Nephron progenitor cell (in vitro differentiated cells): ENCODE data around the gene CNIH2.

Experiments used
- DNase-seq: peaks from one replicate; pipeline ENCODE4 v3.0.0; 2021
- H3K27ac Mint-ChIP-seq: 2 replicates; pipeline ENCODE4 v1.8.0; 2021; ENCODE audit warnings: mild to moderate bottlenecking, moderate library complexity, mixed read lengths
- H3K27me3 Mint-ChIP-seq: 2 replicates; pipeline ENCODE4 v1.8.0; 2021; ENCODE audit warnings: mild to moderate bottlenecking, low read depth, mixed read lengths; ENCODE audit not compliant: poor library complexity
- H3K36me3 Mint-ChIP-seq: 2 replicates; pipeline ENCODE4 v1.8.0; 2021; ENCODE audit warnings: low read depth, mixed read lengths
- H3K4me1 Mint-ChIP-seq: 2 replicates; pipeline ENCODE4 v1.8.0; 2021; ENCODE audit warnings: mixed read lengths
- H3K4me3 Mint-ChIP-seq: 2 replicates; pipeline ENCODE4 v1.8.0; 2021; ENCODE audit warnings: mild to moderate bottlenecking, moderate library complexity, mixed read lengths
- H3K9me3 Mint-ChIP-seq: 2 replicates; pipeline ENCODE4 v1.8.0; 2021; ENCODE audit warnings: mild to moderate bottlenecking, moderate library complexity, mixed read lengths
- TF ChIP-seq, protein P1 (sequence below): fragments of 200-600 bp; sonication (generic); IDR thresholded peaks from 2 replicates; pipeline ENCODE4 v1.5.0; 2021; ENCODE audit warnings: antibody characterized with exemption

The CNIH2 gene

DNA sequence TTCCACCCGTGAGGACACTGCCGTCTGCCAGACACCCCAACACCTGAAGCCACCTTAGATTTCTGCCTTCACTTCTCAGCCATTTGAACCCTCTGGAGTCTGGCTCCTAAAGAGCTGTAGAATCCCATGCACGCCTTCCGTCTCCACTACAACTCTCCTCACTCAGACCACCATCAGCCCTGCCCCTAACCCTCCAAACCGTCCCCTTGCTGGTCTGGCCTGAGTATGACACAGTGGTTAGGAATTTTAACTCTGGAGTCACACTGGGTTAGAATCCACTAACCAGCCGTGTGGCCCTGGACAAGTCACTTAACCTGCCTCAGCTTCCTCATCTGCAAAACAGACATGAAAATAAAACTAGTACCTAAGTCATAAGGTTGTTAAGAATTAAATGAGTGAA is 3.0 kb downstream of the CNIH2 start:
- Mint-ChIP-seq H3K4me3 (peak overlapping the region; percentile 53), H3K9me3 (no peaks in the 10 kb centered on the region), H3K27me3 (peaks cover 18% of the 10 kb centered on the region), H3K4me1 (peaks cover 36% of the 10 kb centered on the region), H3K36me3 (peaks cover 5% of the 10 kb centered on the region), H3K27ac (no peak overlapping the region)
- DNase-seq: no peak
- TF ChIP-seq, protein P1, sequence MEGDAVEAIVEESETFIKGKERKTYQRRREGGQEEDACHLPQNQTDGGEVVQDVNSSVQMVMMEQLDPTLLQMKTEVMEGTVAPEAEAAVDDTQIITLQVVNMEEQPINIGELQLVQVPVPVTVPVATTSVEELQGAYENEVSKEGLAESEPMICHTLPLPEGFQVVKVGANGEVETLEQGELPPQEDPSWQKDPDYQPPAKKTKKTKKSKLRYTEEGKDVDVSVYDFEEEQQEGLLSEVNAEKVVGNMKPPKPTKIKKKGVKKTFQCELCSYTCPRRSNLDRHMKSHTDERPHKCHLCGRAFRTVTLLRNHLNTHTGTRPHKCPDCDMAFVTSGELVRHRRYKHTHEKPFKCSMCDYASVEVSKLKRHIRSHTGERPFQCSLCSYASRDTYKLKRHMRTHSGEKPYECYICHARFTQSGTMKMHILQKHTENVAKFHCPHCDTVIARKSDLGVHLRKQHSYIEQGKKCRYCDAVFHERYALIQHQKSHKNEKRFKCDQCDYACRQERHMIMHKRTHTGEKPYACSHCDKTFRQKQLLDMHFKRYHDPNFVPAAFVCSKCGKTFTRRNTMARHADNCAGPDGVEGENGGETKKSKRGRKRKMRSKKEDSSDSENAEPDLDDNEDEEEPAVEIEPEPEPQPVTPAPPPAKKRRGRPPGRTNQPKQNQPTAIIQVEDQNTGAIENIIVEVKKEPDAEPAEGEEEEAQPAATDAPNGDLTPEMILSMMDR: no peak

DNA sequence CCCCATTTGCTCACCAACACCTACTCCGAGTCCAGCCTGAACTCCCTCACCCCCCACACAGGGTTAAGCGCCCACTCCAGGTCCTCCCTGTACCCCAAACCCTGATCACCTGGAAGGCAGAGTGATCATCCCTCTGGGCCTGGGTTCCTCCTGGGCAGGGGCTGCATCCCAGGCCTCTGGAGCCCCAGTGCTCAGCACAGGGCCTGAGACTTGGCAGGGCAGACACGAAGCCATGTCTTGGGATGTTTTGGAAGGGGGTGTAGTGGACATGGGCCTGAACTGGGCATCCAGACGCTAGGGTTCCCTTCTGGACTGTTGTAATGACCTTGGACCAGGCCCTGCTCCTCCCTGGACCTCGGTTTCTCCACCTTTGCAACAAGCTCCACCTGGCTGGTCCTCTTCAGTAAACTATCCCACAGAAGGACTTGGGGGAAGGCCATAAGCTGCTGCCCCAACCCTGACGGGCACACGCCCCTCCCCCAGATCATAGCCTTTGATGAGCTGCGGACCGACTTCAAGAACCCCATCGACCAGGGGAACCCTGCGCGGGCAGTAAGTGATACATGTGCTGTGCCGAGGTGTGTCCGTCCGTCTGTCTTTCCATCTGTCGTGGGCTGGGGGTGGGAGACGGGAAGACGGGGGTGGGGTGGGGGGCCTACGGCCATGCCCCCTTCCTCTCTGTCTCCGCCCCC is 3.9 kb downstream of the CNIH2 start:
- DNase-seq: no peak
- TF ChIP-seq, protein P1: no peak
- H3K36me3 Mint-ChIP-seq: no peaks in the 10 kb centered on the region
- H3K4me1 Mint-ChIP-seq: peaks cover 39% of the 10 kb centered on the region
- H3K27ac Mint-ChIP-seq: no peak overlapping the region
- H3K27me3 Mint-ChIP-seq: peaks cover 18% of the 10 kb centered on the region
- no peak overlapping the region for H3K4me3 Mint-ChIP-seq
- no peaks in the 10 kb centered on the region for H3K9me3 Mint-ChIP-seq

DNA sequence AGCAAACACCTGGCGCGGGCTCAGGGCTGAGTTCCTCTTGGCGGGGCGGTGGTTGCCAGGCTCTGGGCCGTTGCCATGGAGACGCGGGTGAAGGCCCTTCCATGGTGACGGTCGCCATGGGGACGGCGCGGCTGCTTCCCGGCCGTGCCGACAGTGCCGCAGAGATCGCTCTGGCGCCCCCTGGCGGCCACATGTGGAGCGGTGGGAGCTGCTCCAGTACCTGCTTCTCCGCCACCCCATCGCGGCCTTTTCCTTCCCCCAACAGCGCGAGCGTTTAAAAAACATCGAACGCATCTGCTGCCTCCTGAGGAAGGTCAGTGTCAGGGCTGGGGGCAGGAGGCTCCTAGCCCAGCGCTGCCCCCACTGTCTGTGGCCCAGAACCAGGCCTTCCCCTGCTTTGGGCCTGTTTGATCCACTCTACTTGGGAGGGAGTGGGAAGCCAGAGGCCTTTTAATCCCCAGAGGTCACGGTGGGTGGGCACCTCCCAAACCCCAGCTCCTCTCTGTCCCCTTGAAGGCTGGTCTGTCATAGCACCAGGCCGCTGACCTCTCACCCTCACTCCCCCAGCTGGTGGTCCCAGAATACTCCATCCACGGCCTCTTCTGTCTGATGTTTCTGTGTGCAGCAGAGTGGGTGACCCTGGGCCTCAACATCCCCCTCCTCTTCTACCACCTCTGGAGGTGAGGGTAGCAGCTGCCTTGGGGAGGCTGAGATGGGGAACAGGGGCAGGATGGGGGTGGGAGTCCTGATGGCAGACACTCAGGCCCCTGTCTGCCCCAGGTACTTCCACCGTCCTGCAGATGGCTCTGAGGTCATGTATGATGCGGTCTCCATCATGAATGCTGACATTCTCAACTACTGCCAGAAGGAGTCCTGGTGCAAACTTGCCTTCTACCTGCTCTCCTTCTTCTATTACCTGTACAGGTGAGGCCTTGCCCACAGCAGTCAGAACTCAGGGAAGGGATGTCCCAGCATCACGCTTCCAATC is 4.8 kb downstream of the CNIH2 start:
- Mint-ChIP-seq H3K27ac (no peak overlapping the region), H3K4me3 (no peak overlapping the region)
- DNase-seq: peak; percentile 100

DNA sequence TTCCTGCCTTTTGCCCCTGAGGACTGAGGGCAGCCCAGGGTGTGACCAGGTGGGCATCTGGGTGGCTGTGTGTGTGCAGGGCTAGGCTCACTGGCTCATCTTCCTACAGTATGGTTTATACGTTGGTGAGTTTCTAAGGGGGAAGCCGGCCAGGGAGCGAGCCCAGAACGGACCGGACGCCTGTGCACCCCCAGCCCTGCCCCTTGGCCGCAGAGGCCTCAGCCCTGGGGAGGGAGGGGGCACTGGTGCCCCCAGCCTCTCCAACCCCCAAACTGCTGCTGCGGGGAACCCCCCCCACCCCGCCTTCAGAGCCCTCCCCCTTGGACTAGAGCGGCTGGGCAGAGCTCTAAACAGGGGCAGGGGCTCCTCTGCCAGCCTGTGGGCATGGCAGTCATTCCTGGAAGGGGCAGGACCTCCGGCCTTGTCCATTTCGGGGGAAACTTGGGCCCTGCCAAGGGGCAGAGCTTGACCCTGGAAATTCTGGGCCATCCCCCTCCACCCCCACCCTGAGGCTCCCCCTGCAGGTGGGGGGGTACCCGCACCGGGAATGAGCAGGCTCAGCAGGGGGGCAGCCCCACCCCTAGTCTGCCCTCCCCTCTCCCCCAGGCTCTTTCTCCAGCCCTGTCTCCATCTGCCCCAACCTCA is 5.6 kb downstream of the CNIH2 start:
- Mint-ChIP-seq H3K9me3 (no peaks in the 10 kb centered on the region), H3K4me3 (no peak overlapping the region)

More for the DNA sequence above, 4.8 kb downstream of the CNIH2 start:
- H3K9me3 Mint-ChIP-seq: no peaks in the 10 kb centered on the region
- TF ChIP-seq, protein P1: peak; percentile 96
- peaks cover 18% of the 10 kb centered on the region for H3K27me3 Mint-ChIP-seq
- H3K4me1 Mint-ChIP-seq: peaks cover 46% of the 10 kb centered on the region
- H3K36me3 Mint-ChIP-seq: no peaks in the 10 kb centered on the region

DNA sequence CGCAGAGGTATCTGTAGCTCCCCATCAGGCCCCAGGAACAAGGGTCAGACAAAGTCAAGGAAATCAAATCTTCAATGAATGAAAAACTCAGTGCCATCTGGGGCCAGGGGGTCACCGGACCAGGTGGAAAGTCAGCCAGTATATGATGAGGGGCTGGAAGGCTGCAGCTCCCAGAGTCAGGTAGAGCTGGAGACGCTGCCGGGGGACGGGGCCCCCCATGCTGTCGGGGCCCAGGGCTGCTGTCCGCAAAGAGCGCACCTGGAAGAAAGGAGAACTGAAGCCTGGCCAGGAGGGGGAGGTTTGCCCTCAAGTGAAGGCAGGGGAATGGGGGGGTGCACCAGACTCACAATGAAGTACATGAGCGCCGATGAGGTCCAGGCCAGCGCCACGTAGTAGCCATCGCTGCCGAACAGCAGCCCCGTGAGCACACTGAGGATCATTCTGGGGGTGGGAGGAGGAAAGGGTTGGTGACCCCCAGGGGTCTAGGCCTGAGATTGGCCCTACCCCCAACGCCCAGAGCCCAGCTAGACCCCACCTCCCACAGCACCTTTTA is 6.6 kb downstream of the CNIH2 start:
- no peak overlapping the region for H3K4me3 Mint-ChIP-seq
- TF ChIP-seq, protein P1: no peak
- H3K36me3 Mint-ChIP-seq: no peaks in the 10 kb centered on the region
- peaks cover 47% of the 10 kb centered on the region for H3K4me1 Mint-ChIP-seq
- no peaks in the 10 kb centered on the region for H3K9me3 Mint-ChIP-seq
- H3K27ac Mint-ChIP-seq: no peak overlapping the region
- no peak for DNase-seq
- peaks cover 21% of the 10 kb centered on the region for H3K27me3 Mint-ChIP-seq

More for the DNA sequence above, 5.6 kb downstream of the CNIH2 start:
- no peak for DNase-seq
- Mint-ChIP-seq H3K27ac (no peak overlapping the region), H3K27me3 (peaks cover 22% of the 10 kb centered on the region), H3K4me1 (peaks cover 50% of the 10 kb centered on the region), H3K36me3 (no peaks in the 10 kb centered on the region)
- TF ChIP-seq, protein P1: no peak
